HG02571 (cell line): ENCODE data around the gene HLF.
A peak's percentile ranks its signal among the peaks of the same experiment; 100 is the strongest.

ENCODE experiments used
- ATAC-seq: cut with Tn5 transposase; IDR thresholded peaks from one replicate; pipeline ENCODE4 v1.9.1; 2021; ENCODE audit warnings: mild to moderate bottlenecking, moderate library complexity; ENCODE audit not compliant: unreplicated experiment

HLF gene

GRCh38 chr17:55264645-55265298 is at the start of gene HLF:
Gene HLF (plus strand): TSS chr17:55264960. CDS start chr17:55265485, 525 bp downstream.
- ATAC-seq = peak; percentile 89

GRCh38 chr17:55215711-55216110 is 49.0 kb upstream of the HLF start:
- no peak for ATAC-seq

GRCh38 chr17:55216888-55217287 is 47.9 kb upstream of the HLF start:
- no peak for ATAC-seq

GRCh38 chr17:55219459-55219858 is 45.3 kb upstream of the HLF start:
- no peak for ATAC-seq

- no peak for ATAC-seq
These were observed 44.8 kb upstream of the HLF start for GRCh38 chr17:55219934-55220333.

GRCh38 chr17:55223524-55223923 is 41.2 kb upstream of the HLF start:
- no peak for ATAC-seq

- no peak for ATAC-seq
These were observed 40.0 kb upstream of the HLF start for GRCh38 chr17:55224746-55225145.

GRCh38 chr17:55225237-55225636 is 39.5 kb upstream of the HLF start:
- no peak for ATAC-seq

- no peak for ATAC-seq
These were observed 36.0 kb upstream of the HLF start for GRCh38 chr17:55228683-55229192.

GRCh38 chr17:55229276-55229675 is 35.5 kb upstream of the HLF start:
- no peak for ATAC-seq

- ATAC-seq = no peak
These were observed 34.0 kb upstream of the HLF start for GRCh38 chr17:55230716-55231115.

GRCh38 chr17:55233840-55234239 is 30.9 kb upstream of the HLF start:
- ATAC-seq = no peak

- no peak for ATAC-seq
These were observed 28.4 kb upstream of the HLF start for GRCh38 chr17:55236316-55236715.

- ATAC-seq = no peak
These were observed 27.5 kb upstream of the HLF start for GRCh38 chr17:55237268-55237667.

GRCh38 chr17:55237841-55238178 is 26.9 kb upstream of the HLF start:
- no peak for ATAC-seq

GRCh38 chr17:55238179-55238930 is 26.4 kb upstream of the HLF start:
- ATAC-seq = peak; percentile 91

GRCh38 chr17:55238931-55239297 is 25.8 kb upstream of the HLF start:
- ATAC-seq = peak; percentile 29

GRCh38 chr17:55241097-55241496 is 23.7 kb upstream of the HLF start:
- ATAC-seq = no peak

- ATAC-seq = no peak
These were observed 22.3 kb upstream of the HLF start for GRCh38 chr17:55242476-55242875.

- ATAC-seq = no peak
These were observed 18.8 kb upstream of the HLF start for GRCh38 chr17:55245986-55246385.

- ATAC-seq = no peak
These were observed 18.2 kb upstream of the HLF start for GRCh38 chr17:55246583-55246982.

- ATAC-seq = no peak
These were observed 16.7 kb upstream of the HLF start for GRCh38 chr17:55248077-55248476.

- no peak for ATAC-seq
These were observed 14.9 kb upstream of the HLF start for GRCh38 chr17:55249861-55250260.
